Measurements from ENCODE around the gene DHRS4L2.
A peak's percentile ranks its signal among the peaks of the same experiment; 100 is the strongest.
"Not testable (repeated sequence)": the region's sequence is repeated elsewhere in the genome, so short reads cannot be mapped to it uniquely, and the experiment has no call there.

DHRS4L2 gene

DNA sequence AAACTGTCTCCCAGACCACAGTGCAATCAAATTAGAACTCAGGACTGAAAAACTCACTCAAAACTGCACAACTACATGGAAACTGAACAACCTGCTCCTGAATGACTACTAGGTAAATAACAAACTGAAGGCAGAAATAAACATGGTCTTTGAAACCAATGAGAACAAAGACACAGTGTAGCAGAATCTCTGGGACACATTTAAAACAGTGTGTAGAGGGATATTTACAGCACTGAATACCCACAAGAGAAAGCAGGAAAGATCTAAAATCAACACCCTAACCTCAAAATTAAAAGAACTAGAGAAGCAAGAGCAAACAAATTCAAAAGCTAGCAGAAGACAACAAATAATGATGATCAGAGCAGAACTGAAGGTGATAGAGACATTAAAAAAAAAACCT lies 14.7 kb upstream of the DHRS4L2 start:
- not testable (repeated sequence) for DNase-seq

DNA sequence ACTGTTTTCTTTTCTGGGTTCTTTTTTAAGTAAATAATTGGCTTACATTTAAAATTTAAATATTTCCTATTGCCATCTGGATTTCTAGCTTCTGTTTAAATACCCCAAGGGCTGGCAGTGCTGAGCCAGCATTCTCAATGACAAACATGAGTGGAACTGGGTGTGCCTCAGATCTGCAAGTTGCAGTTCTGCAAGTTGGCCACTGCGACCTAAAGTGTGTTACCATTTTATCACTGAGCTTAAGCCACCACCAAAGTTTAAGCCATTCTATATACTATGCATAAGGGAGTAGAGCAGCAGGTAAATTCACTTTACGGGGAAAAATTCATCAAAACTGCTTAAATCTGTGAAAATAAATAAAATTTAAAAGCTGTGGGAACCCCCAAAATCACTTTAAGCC lies 11.5 kb upstream of the DHRS4L2 start:
- peak in 1 of 2 donors; percentile 24 for DNase-seq

DNA sequence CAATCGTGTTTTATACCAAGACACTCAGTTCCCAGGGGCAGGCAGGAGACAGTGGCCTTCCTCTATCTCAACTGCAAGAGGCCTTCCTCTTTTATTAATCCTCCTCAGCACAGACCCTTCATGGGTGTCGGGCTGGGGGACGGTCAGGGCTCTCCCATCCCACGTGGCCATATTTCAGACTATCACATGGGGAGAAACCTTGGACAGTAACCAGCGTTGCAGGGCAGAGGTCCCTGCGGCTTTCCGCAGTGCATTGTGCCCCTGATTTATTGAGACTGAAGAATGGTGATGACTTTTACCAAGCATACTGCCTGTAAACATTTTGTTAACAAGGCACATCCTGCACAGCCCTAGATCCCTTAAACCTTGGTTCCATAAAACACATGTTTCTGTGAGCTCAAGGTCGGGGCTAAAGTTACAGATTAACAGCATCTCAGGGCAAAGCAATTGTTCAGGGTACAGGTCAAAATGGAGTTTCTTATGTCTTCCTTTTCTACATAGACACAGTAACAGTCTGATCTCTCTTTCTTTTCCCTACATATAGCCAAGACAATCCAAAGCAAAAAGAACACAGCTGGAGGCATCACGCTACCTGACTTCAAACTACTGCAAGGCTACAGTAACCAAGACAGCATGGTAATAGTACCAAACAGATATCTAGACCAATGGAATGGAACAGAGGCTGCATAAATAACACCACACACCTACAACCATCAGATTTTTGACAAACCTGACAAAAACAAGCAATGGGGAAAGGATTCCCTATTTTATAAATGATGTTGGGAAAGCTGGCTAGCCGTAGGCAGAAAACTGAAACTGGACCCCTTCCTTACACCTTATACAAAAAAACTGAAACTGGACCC lies 6.5 kb upstream of the DHRS4L2 start:
- DNase-seq, result not testable (repeated sequence)

DNA sequence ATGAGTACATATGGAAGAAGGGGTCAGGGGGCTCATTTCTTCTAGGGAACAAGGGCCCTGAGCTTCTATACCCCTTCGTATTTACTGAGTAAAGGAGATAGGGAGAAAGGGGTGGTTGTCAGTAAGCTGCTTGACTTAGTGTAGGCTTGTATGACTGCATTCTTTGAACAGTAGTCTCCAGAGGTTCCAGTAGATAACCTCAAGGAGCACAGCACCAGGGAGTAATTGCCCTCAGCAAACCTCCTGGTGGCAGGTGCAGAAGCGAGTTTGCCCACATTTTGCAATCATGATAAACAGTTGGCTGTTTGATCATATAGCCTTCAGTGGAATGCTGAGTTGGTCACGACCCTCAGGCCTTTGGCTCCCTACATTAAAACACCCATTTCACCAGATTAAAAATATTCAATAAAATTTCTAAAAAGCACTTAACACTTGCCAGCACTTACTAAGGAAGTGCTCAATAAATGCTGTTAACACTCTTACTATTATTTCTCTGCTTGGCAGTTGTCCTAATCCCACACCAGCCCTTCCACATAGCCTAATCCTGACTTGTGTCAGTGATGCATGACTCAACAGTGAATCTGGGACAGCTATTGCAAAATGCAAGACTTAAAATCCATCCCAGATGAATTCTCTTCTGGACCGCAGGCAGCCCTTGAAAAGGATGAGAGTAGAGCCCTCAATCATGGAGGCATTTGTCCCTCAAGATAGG lies 3.7 kb upstream of the DHRS4L2 start:
- peak in 1 of 2 donors; percentile 38 for DNase-seq

DNA sequence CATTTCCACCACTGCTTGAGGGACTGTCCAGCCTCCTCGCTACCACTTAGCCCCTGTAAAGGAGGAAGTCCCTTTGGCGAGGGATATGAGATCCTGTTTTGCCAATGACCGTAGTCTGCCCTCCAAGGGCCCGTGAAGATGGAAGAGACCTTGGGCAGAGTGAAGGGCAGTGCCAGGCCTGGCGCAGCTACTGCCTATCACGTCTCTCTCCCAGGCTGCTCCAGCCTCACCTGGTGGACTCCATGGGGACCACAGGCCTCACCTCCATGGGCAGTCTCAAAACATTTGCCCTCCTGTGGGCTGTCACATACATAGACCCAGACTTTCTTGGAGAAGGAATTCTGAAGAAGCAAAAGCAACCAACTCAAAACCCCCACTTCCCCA lies 514 bp upstream of the DHRS4L2 start:
- DNase-seq, result peak in 1 of 2 donors; percentile 53

DNA sequence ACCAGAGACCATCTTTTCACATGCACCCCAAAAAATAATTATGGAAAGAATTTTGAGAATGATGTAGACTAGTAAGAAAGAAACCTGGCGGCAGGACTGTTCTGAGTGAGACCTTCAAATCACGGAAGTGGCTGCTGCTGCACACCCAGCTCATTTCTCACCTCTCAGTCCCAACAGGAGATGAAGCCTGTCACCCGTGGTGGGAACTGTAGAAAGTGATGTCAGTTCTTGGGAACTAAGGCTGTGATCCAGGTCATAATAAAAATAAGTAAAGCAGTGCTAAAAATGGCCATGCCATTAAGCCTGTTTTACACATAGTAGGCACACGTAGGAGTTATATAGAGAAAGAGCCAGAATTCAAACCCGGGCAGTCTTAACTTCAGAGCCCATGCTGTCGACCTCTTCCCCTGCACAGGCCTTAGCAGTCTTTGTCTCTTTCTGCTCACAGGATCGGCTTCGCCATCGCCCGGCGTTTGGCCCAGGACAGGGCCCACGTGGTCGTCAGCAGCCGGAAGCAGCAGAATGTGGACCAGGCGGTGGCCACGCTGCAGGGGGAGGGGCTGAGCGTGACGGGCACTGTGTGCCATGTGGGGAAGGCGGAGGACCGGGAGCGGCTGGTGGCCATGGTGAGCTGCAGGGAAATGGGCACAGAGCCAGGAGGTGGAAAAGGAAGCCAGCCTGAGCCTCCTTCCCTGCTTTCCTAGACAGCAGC lies 1.2 kb downstream of the DHRS4L2 start:
- DNase-seq, result not testable (repeated sequence)

DNA sequence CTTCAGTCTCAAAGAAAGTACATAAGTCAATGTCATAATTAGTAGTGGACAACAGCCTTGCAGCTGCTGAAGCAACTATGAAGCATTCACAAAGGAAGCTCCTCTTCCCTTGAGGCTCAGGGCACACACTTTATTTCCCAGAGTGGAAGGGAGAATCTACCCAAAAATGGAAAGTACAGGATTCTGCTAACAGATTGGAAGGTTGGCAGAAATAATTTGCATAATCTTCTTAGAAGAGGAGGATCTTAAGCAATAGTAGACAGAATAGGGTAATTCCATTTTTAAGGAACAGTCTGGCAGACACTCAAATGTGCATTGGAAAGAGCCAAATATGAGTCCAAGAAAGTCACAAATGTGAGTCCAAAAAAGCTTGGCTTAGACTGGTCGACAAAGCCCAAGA lies 2.2 kb downstream of the DHRS4L2 start:
- peak; percentile 35 to 37 for DNase-seq

DNA sequence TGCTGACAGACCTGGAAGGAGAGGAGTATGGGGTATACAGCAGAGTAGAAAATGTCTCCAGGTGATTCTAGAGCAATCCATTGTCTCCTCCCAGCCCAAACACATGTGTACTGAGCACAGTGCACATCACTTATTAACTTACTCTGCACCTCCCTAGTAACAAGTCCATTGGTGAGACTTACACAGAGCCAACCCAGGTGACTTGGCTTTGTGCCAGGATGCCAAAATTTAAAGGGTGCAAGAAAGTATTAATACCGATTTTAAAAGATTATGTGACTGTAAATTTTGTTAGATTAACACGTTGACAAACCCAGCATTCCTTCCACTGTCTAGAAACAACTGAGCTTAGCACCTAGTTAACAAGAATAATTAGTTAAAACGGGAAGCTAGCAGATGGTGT lies 4.3 kb downstream of the DHRS4L2 start:
- DNase-seq, result not testable (repeated sequence)

DNA sequence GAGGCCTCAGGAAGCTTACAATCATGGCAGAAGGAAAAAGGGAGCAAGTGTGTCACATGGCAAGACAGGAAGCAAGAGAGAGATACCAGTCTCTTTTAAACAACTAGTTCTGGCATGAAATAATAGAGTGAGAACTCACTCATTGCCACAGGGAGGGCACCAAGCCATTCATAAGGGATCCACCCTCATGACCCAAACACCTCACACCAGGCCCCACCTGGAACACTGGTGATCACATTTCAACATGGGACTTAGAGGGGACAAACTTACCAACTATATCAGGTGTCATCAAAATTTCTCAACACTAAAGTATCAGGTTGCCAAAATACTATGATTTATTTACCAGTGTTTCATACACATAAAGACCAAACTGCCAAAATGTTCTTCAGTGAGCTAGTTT lies 7.3 kb downstream of the DHRS4L2 start:
- not testable (repeated sequence) for DNase-seq

DNA sequence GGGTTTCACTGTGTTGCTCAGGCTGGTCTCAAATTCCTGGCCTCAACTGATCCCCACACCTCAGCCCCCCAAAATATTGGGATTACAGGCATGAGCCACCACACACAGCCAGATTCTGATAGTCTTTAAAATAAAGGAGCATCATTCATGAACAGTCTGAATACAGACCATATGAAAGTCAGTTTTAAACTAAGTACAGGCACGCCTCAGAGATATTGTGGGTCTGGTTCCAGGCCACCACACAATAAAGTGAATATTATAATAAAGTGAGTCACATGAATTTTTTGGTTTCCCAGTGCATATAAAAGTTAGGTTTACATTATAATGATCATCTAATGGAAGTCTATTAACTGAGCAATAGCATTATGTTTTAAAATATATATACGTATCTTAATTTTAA lies 8.1 kb downstream of the DHRS4L2 start:
- not testable (repeated sequence) for DNase-seq

DNA sequence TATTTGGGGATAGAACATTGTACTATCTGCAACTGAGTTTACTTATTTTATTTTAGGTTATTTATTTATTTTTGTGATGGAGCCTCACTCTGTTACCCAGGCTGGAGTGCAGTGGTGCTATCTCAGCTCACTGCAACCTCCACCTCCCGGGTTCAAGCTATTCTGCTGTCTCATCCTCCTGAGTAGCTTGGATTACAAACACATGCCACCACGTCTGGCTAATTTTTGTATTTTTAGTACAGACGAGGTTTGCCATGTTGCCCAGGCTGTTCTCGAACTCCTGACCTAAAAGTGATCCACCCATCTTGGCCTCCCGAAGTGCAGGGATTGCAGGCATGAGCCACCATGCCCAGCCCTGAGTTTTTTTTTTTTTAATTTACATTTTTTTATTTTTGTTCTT lies 10.9 kb downstream of the DHRS4L2 start:
- not testable (repeated sequence) for DNase-seq

DNA sequence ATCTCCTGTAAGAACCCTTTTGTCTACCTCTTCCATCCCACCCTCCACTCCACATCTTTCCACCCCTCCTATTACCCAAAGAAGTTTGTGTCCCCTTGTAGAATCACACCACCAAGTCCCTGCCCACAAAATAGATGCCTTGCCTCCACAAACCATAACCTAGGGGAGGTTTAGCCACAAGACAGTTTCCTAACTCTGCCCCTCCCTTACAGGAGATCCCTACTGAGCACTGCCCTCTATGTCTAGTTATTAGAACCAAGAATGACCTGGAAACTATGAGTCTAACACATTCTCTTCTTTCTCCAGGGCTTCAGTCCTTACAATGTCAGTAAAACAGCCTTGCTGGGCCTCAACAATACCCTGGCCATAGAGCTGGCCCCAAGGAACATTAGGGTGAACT lies 12.3 kb downstream of the DHRS4L2 start:
- not testable (repeated sequence) for DNase-seq

DNA sequence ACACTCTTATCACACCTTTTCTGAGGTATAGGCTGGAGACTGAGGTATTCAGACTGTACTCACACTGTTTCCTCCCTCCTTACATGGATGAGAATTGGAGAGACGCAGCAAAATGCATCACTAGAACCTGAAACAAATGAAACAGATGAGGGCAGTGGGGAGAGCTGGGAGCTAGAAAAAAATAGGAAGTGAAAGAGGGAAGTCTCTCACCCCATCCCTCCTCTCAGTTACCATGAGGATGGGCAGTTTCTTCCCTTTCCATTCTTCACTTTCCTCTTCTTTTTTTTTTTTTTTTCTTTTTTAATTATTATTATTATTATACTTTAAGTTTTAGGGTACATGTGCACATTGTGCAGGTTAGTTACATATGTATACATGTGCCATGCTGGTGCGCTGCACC lies 12.9 kb downstream of the DHRS4L2 start:
- DNase-seq, result peak in 1 of 2 donors; percentile 38

DNA sequence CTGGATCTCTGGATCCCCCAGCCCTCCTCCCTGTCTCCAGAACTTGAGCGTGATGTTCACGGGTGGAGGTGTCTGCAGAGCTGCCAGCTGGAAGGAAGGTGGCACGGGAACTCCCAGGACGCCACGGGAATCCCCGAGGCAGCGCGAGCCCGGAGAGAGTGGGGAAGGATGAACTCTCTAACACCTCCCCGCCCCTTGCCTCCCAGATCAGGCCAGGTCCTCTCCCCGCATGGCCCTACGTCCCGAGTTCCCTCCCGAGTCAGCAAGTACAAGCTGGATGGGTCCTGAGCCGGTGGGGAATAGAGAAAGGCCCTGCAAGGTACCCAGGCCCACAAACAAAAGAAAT lies 17.7 kb downstream of the DHRS4L2 start:
- DNase-seq, result not testable (repeated sequence)

DNA sequence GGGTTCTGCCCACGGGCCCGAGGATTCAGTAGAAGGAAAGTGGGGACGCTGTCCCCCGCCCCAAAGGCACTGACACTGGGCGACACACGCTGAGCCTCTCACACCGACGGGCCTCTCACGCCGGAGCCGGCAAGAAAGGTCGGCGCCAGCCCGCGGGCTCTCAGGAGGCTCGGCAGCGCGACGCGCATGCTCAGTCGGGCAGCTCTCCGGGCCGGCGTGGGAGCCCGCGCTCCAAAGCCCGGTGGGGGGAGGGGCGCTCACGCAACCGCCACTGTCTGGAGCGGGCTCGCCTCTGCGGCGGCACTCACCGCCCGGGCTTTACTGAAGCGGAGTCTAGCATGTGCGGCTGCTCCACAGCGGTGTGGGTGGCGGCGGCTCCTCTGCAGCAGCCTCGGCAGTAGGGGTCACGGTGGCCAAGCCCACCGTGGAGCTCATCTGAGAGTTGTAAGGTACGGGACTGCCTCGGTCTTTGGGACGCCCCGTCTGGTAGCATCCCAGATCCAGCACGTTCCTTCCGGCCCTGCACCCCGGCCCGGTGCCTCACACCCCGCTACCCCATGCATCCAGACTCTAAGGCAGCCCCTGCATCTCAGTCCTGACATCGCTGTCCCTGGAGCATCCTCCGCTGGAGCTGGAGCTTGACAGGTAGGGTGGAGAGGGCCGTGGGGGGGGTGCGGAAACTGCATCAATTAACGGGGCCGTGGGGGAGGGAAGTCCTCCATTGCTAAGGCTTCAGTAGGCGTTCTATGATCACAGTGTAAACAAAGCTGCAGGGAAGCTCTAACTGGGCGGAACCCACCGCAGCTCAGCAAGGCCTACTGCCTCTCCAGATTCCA lies 18.3 kb downstream of the DHRS4L2 start:
- DNase-seq, result peak in 1 of 2 donors; percentile 48

DNA sequence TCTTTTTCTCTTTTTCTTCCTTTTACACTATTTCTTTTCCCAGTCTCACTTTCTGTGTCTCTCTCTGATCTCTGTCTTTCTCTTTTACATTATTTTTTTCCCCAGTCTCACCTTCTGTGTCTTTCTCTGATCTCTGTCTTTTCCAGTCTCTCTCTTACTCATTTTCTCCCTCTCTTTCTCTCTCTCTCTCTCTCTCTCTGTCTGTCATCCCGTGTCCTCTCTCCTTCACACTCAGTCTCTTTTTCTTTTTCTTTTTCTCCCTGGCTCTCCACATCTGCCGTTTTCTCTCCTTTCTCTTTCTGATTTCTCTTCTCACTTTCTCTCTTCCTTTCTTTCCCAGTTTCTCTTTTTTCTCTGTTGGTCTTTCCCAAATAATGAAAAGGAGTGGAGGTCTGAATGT lies 22.3 kb downstream of the DHRS4L2 start:
- no peak for DNase-seq

DNA sequence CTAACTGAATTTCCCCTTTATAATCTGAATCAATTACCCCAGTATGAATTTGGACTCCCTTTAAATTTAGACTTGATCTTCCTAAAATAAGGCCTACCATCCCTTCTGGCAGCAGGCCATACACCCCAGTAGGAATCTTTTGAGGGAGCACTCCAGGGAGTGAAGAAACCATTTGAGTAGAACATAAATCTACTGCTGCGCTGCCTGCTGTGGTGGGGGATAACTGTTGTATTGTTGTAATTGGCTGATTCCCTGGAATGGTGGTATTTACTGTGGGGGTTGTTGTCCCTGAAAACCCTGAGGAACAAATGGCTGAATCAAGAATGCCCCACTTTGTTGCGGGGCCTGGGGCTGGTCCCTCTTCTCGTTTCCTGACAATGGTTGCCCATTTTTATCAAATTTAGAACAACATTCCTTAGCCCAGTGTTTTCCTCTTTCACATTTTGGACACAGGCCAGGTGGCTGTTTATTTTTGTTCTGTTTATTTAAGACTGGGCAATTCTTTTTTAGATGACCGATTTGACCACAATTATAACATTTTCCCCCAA lies 24.1 kb downstream of the DHRS4L2 start:
- DNase-seq, result not testable (repeated sequence)

DNA sequence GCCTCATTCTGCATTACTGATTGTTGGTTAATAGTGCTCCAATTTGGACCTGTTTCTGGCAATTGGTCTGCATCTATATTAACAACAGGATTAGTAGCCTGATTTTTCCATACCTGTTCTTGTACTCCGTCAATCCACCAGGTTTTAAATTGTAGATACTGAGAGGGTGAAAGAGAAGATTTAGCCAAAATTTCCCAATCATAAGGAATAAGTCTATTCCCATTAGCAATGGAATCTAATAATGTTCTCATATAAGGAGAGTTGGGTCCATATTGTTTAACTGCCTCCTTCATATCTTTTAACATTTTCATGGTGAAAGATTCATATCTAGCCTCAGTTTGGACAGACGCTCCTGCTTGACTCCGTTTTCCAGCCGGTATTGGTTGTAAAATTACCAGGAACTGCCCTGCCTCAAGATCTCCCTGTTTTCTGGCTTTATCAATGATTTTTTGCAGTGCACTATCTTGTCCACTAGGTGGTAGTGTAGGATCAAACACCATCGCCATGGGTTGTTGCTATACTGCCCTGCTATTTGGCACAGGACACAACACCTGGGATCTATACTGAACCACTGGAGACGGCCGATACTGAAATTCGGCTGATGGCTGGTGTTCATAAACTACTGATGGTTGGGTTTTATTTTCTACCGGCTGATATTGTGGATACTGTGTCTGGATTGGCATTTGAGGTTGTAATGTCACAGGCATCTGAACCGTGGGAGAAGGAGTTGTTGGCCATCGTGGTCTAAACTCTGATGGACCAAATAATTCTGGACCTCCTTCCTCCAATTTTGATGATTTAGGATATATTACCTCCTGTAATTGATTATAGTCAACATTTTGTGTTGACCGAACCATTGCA lies 25.2 kb downstream of the DHRS4L2 start:
- peak; percentile 77 to 85 for DNase-seq

DNA sequence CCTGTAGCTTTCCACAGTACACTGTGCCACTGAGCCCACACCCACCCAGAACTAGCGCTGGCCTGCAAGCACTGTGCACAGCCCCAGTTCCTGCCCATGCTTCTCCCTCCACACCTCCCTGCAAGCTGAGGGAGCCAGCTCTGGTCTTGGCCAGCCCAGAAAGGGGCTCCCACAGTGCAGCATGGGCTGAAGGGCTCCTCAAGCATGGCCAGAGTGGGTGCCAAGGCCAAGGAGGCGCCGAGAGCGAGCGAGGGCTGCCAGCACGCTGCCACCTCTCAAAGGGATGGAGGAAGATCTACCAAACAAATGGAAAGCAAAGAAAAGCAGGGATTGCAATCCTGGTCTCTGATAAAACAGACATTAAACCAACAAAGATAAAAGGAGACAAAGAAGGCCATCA lies 27.0 kb downstream of the DHRS4L2 start:
- DNase-seq, result not testable (repeated sequence)

DNA sequence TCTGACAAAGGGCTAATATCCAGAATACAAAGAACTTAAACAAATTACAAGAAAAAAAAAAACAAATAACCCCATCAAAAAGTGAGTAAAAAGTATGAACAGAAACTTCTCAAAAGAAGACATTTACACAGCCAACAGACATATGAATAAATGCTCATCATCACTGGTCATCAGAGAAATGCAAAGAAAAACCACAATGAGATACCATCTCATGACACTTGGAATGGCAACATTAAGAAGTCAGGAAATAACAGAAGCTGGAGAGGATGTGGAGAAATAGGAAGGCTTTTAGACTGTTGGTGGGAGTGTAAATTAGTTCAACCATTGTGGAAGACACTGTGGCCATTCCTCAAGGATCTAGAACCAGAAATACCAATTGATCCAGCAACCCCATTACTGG lies 30.2 kb downstream of the DHRS4L2 start:
- peak; percentile 48 to 69 for DNase-seq

DNA sequence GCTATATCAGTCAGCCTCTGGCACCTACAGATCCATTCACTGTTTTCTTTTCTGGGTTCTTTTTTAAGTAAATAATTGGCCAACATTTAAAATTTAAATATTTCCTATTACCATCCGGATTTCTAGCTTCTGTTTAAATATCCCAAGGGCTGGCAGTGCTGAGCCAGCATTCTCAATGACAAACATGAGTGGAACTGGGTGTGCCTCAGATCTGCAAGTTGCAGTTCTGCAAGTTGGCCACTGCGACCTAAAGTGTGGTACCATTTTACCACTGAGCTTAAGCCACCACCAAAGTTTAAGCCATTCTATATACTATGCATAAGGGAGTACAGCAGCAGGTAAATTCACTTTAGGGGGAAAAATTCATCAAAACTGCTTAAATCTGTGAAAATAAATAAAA lies 31.2 kb downstream of the DHRS4L2 start:
- peak; percentile 17 to 45 for DNase-seq

Measured in inflammatory macrophage (primary cell).